Esophagus squamous epithelium (tissue), 4 donors: Measurements from ENCODE around the gene VAPB.

Experiments
- POLR2A ChIP-seq, 4 donors: fragments of 450-650 bp; IDR thresholded peaks; one replicate each; pipeline ENCODE4 v1.6.1; 2017; ENCODE audit warnings: antibody characterized with exemption in 4 of 4, mild to moderate bottlenecking in 4 of 4, moderate library complexity in 3 of 4
- TF ChIP-seq, protein P1 (sequence below), 6 experiments: fragments of 450-650 bp in 4 of 6; fragments of 200-600 bp in 2 of 6; sonication (generic) in 2 of 6; IDR thresholded peaks; one replicate each; pipeline ENCODE4 v1.5.1; 2016 to 2019; ENCODE audit warnings: antibody characterized with exemption in 6 of 6, mild to moderate bottlenecking in 4 of 6, moderate library complexity in 4 of 6

DNA sequence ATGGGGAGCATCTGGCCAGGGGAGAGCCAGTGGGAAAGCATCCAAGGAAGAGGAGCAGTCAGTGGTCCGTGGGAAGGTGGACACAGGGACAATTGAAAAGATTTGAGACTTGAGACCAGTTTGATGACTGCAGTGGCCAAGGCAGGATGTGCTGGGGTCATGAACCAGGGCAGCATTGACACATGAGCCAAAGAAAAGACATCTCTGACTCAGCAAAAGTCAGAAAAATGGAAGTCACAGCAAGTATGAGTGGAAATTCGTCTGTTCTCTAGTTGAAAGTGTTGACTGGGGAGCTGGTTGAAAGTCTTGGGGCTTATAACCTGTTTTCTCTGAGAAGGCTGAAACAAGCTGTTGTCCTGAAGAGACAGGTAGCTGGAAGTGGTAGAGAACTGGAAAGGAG lies 48.2 kb upstream of the VAPB start:
- TF ChIP-seq POLR2A (IDR thresholded peaks at IDR 0.05) = no peak
- TF ChIP-seq, protein P1, sequence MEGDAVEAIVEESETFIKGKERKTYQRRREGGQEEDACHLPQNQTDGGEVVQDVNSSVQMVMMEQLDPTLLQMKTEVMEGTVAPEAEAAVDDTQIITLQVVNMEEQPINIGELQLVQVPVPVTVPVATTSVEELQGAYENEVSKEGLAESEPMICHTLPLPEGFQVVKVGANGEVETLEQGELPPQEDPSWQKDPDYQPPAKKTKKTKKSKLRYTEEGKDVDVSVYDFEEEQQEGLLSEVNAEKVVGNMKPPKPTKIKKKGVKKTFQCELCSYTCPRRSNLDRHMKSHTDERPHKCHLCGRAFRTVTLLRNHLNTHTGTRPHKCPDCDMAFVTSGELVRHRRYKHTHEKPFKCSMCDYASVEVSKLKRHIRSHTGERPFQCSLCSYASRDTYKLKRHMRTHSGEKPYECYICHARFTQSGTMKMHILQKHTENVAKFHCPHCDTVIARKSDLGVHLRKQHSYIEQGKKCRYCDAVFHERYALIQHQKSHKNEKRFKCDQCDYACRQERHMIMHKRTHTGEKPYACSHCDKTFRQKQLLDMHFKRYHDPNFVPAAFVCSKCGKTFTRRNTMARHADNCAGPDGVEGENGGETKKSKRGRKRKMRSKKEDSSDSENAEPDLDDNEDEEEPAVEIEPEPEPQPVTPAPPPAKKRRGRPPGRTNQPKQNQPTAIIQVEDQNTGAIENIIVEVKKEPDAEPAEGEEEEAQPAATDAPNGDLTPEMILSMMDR (IDR thresholded peaks at IDR 0.05) = no peak
